HG02763 (cell line): ENCODE measurements around the gene GPR146.

Source experiments
- ATAC-seq: cut with Tn5 transposase; IDR thresholded peaks from one replicate; pipeline ENCODE4 v1.9.1; 2021; ENCODE audit warnings: mild to moderate bottlenecking, moderate library complexity; ENCODE audit not compliant: unreplicated experiment

Gene GPR146

GRCh38 chr7:1090686-1091643 lies 46.6 kb downstream of the GPR146 start:
- ATAC-seq = no peak

- no peak for ATAC-seq
Observed at GRCh38 chr7:1091644-1092027, 47.3 kb downstream of the GPR146 start.

GRCh38 chr7:1092161-1092632 lies 47.9 kb downstream of the GPR146 start:
- ATAC-seq = no peak

- no peak for ATAC-seq
Observed at GRCh38 chr7:1092806-1093501, 48.6 kb downstream of the GPR146 start.

GRCh38 chr7:1093502-1093843 lies 49.1 kb downstream of the GPR146 start:
- ATAC-seq = no peak

- no peak for ATAC-seq
Observed at GRCh38 chr7:1093916-1094508, 49.7 kb downstream of the GPR146 start.

- no peak for ATAC-seq
Observed at GRCh38 chr7:1094870-1095269, 50.5 kb downstream of the GPR146 start.

- no peak for ATAC-seq
Observed at GRCh38 chr7:1095621-1096155, 51.3 kb downstream of the GPR146 start.

- ATAC-seq = no peak
Observed at GRCh38 chr7:1096156-1097119, 52.1 kb downstream of the GPR146 start.

- no peak for ATAC-seq
Observed at GRCh38 chr7:1097120-1097504, 52.8 kb downstream of the GPR146 start.

GRCh38 chr7:1098243-1099153 lies 54.2 kb downstream of the GPR146 start:
- ATAC-seq = no peak

GRCh38 chr7:1099154-1099542 lies 54.8 kb downstream of the GPR146 start:
- ATAC-seq = no peak

- ATAC-seq = no peak
Observed at GRCh38 chr7:1099637-1100036, 55.3 kb downstream of the GPR146 start.

GRCh38 chr7:1100386-1100785 lies 56.0 kb downstream of the GPR146 start:
- no peak for ATAC-seq

- ATAC-seq = no peak
Observed at GRCh38 chr7:1100834-1101562, 56.7 kb downstream of the GPR146 start.

- no peak for ATAC-seq
Observed at GRCh38 chr7:1101563-1102431, 57.5 kb downstream of the GPR146 start.

GRCh38 chr7:1103009-1103788 lies 58.9 kb downstream of the GPR146 start:
- ATAC-seq = no peak
